Stimulated activated naive CD8-positive, alpha-beta T cell treated with anti-CD3 and anti-CD28 coated beads, Interleukin-15, amount 100 ng/mL, for 72 hours (primary cell): ENCODE results near the gene AQP2.
"Not testable (repeated sequence)": the region's sequence is repeated elsewhere in the genome, so short reads cannot be mapped to it uniquely, and the experiment has no call there.

Experiments used
- ATAC-seq: fragments of 150-1000 bp; cut with Tn5 transposase; 2 replicates; pipeline ENCODE4 v1.10.0; 2021; ENCODE audit warnings: mild to moderate bottlenecking, moderate library complexity
- DNase-seq, 2 donors: peaks; one replicate each; pipeline ENCODE4 v3.0.0; 2021 to 2022
- H3K27ac Mint-ChIP-seq, 2 donors: one replicate each; pipeline ENCODE4 v1.8.0; 2022; ENCODE audit warnings: mild to moderate bottlenecking in 2 of 2, mixed read lengths in 2 of 2, moderate library complexity in 2 of 2
- H3K27me3 Mint-ChIP-seq: one replicate; pipeline ENCODE4 v1.8.0; 2022; ENCODE audit warnings: mixed read lengths
- H3K4me1 Mint-ChIP-seq: one replicate; pipeline ENCODE4 v1.8.0; 2022; ENCODE audit warnings: mild to moderate bottlenecking, mixed read lengths
- H3K4me3 Mint-ChIP-seq, 2 donors: one replicate each; pipeline ENCODE4 v1.8.0; 2022; ENCODE audit warnings: mild to moderate bottlenecking in 2 of 2, mixed read lengths in 2 of 2, moderate library complexity in 1 of 2
- H3K9me3 Mint-ChIP-seq, 2 donors: one replicate each; pipeline ENCODE4 v1.8.0; 2022; ENCODE audit warnings: mixed read lengths in 2 of 2

The AQP2 gene

GRCh38 chr12:49978125-49978524 lies 27.6 kb downstream of the AQP2 start:
- Mint-ChIP-seq H3K27ac (no peak overlapping the region), H3K9me3 (no peaks in the 10 kb centered on the region), H3K27me3 (no peaks in the 10 kb centered on the region), H3K4me1 (no peaks in the 10 kb centered on the region), H3K4me3 (no peak overlapping the region)
- ATAC-seq (no peak), DNase-seq (no peak)

DNA sequence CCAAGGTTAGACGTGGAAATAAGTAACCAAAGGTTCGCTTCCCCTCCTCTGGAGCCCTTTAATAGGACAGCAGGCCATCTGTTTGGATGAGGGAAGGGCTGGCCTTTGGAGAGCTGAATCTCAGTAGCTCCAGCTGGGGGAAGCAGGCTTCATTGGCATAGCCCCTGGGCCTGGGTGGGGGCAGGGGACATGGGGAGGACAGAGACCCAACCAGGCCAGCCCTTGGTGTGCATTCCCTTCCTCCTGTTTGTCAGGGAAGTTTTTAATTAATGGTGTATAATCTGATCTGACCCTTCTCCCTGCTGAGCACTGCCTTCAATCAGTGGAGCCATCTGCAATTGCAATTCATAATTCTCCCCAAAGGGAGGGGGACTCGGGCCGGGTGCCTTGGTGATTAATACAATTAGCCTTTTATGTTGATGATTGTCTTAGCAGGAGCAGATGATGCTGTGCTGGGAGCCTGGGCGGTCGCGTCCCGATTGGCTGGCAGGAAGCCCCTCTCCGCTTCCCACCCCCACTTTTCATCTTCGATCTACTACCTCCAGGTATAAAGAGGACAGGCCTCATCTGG lies 28.6 kb downstream of the AQP2 start:
- no peak for ATAC-seq
- Mint-ChIP-seq H3K27me3 (no peaks in the 10 kb centered on the region), H3K4me1 (no peaks in the 10 kb centered on the region), H3K9me3 (no peaks in the 10 kb centered on the region), H3K27ac (no peak overlapping the region), H3K4me3 (no peak overlapping the region)
- DNase-seq: no peak

GRCh38 chr12:49979791-49980190 lies 29.3 kb downstream of the AQP2 start:
- Mint-ChIP-seq H3K27ac (no peak overlapping the region), H3K27me3 (no peaks in the 10 kb centered on the region), H3K4me3 (no peak overlapping the region), H3K9me3 (no peaks in the 10 kb centered on the region), H3K4me1 (no peaks in the 10 kb centered on the region)
- DNase-seq: no peak
- no peak for ATAC-seq

GRCh38 chr12:49980501-49981349 lies 30.2 kb downstream of the AQP2 start:
- peak overlapping the region in 1 of 2 donors; percentile 38 for H3K27ac Mint-ChIP-seq
- ATAC-seq (no peak), DNase-seq (peak in 1 of 2 donors; percentile 4)
- H3K4me3 Mint-ChIP-seq: no peak overlapping the region
- H3K9me3 Mint-ChIP-seq: no peaks in the 10 kb centered on the region
- H3K4me1 Mint-ChIP-seq: peaks cover 1% of the 10 kb centered on the region
- no peaks in the 10 kb centered on the region for H3K27me3 Mint-ChIP-seq

DNA sequence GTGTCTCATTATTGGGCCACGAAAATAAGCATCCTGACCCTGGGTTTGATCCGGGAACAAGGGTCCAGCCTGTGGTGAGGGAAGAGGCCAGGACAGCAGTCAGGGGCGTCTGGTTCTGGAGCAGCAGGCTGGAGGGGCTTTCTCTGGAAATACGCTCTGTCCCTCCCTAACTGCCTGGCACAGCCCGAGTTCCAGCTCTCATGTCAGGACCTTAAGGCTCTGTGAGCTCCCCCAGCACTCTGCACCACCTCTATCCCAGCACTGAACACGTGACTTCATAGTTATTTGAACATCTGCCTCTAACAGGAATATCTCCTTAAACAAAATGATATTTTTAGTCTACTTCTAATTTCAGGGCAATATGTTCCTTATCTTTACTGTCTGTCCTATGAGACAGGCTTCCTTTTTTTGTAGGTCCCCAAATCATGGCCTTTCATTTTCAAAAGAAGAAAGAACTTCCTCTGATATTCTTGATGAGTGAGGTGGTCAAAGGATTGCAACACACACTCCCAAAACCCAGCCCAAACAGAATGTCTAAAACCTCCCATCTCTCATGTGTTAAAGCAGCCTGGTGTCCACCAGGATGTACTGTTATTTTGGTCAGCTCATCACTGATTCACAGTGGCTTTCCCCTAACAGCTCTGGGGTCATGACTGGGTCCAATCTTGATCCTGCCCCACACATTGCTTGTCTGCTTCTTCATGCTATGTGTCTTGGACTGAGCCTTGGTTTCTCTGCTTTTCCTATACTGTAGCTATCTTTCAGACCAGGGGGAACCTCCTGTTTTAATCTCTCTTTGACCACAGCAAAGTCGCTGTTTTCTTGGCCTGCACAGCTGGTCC lies 31.9 kb downstream of the AQP2 start:
- no peak for ATAC-seq
- H3K27me3 Mint-ChIP-seq: no peaks in the 10 kb centered on the region
- peaks cover 10% of the 10 kb centered on the region for H3K4me1 Mint-ChIP-seq
- H3K27ac Mint-ChIP-seq: no peak overlapping the region
- DNase-seq: no peak
- H3K9me3 Mint-ChIP-seq: no peaks in the 10 kb centered on the region
- no peak overlapping the region for H3K4me3 Mint-ChIP-seq

DNA sequence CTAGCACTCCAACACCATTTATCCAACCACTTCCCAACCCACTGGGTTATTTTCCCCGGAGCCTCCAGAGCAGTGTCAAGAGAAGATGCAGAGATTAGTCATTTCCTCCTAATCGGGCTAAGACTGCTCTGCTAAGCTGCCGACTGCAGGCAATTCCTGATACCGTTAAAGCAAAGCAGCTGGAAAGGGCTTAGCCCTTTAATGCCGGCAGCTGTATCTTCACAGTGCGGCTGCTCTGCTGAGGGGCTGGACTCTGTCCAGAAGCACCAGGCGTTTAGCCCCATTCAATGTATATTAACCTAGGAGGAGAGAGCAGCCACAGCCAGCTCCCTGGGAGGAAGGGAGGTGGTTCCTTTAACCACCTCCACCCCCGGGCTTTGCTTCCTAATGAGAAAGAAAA lies 33.4 kb downstream of the AQP2 start:
- no peaks in the 10 kb centered on the region for H3K27me3 Mint-ChIP-seq
- peaks cover 10% of the 10 kb centered on the region for H3K4me1 Mint-ChIP-seq
- no peak for DNase-seq
- H3K4me3 Mint-ChIP-seq: no peak overlapping the region
- no peaks in the 10 kb centered on the region for H3K9me3 Mint-ChIP-seq
- no peak for ATAC-seq
- H3K27ac Mint-ChIP-seq: no peak overlapping the region

GRCh38 chr12:49984476-49985359 lies 34.2 kb downstream of the AQP2 start:
- H3K9me3 Mint-ChIP-seq: no peaks in the 10 kb centered on the region

GRCh38 chr12:49985981-49986380 lies 35.4 kb downstream of the AQP2 start:
- ATAC-seq (peak; percentile 87), DNase-seq (no peak)
- Mint-ChIP-seq H3K27ac (no peak overlapping the region), H3K27me3 (no peaks in the 10 kb centered on the region), H3K9me3 (no peaks in the 10 kb centered on the region), H3K4me3 (no peak overlapping the region), H3K4me1 (peaks cover 10% of the 10 kb centered on the region)

More at GRCh38 chr12:49984476-49985359, 34.2 kb downstream of the AQP2 start:
- no peaks in the 10 kb centered on the region for H3K27me3 Mint-ChIP-seq
- no peak for ATAC-seq
- H3K4me3 Mint-ChIP-seq: no peak overlapping the region
- H3K27ac Mint-ChIP-seq: no peak overlapping the region
- no peak for DNase-seq
- peaks cover 10% of the 10 kb centered on the region for H3K4me1 Mint-ChIP-seq

GRCh38 chr12:49986476-49986875 lies 35.9 kb downstream of the AQP2 start:
- not testable (repeated sequence) for ATAC-seq, DNase-seq, H3K4me1 Mint-ChIP-seq, H3K27me3 Mint-ChIP-seq, H3K4me3 Mint-ChIP-seq, H3K9me3 Mint-ChIP-seq
- peak overlapping the region in 1 of 2 donors; percentile 23 for H3K27ac Mint-ChIP-seq

DNA sequence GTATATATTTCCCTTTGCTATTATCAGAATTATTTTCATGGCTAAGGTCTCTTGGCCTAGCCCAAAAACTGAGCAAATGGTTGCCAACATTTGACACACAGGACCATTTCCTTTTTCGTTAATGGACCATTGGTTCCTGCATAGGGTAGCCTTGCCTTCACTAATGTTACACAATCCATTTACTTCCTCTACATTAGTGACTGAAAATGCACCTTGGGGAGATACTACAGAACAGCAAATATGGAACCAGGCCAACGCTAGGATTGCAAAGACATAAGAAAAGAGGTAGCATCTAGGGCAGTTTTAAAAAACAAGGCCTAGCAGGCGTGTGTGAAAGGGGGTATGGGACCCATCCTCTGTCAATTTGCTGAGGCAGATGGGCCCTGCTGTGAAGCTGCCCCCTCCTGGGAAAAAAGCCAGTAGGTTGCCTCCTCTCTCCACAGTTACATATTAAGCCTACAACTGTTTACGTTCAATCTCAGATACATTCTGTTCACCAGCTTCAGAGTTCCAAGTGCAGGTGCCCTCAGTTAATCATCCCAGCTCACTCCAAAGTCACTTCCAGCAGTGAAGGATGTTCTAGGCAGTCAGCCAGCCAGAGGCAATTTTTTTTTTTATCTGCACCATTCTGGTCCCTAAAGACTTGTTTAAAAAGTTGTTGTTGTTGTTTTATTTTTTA lies 37.2 kb downstream of the AQP2 start:
- Mint-ChIP-seq H3K27ac (no peak overlapping the region), H3K9me3 (no peaks in the 10 kb centered on the region)
- ATAC-seq: no peak

DNA sequence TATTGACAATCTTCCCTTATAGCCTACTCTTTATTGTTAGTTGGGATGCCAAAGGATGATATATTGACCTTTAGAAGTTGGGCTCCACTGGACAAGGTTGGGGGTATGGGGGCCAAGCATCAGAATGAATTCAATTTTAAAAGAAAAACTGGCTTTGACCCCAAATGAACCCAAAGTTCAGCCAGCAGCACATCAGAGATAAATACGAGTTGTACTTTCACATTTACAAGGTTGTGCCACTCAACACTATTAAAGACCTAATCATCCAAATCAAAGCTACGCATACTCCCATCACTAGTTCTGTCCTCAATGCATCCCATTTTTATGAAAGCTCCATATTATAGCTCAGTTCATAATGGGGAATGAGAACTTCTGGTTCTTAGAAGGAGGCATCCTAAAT lies 38.9 kb downstream of the AQP2 start:
- H3K4me1 Mint-ChIP-seq, DNase-seq, H3K27ac Mint-ChIP-seq, ATAC-seq, H3K4me3 Mint-ChIP-seq, H3K9me3 Mint-ChIP-seq, H3K27me3 Mint-ChIP-seq: not testable (repeated sequence)

More for the DNA sequence above, 37.2 kb downstream of the AQP2 start:
- no peak for DNase-seq
- Mint-ChIP-seq H3K4me3 (no peak overlapping the region), H3K27me3 (no peaks in the 10 kb centered on the region), H3K4me1 (peaks cover 10% of the 10 kb centered on the region)

DNA sequence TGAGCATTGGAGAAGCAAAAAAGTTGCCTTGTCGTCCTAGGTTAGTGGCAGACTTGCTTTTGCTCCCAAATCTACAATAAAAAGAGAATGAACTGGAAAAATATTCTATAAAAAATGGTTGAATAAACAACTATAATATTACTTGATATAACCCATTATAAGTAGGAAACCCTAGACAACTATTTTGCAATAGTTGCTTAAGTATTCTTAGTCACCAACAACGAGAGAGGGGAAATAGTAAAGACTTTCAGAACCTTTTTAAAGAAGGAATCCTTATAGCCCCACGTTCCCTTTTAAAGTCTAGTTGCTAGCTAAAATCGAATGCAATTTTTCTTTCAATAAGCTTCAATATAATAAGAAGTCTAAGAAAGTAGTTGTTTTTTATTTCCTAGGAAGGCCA lies 39.7 kb downstream of the AQP2 start:
- no peaks in the 10 kb centered on the region for H3K27me3 Mint-ChIP-seq
- H3K9me3 Mint-ChIP-seq: no peaks in the 10 kb centered on the region
- H3K4me1 Mint-ChIP-seq: peaks cover 10% of the 10 kb centered on the region
- ATAC-seq (no peak), DNase-seq (no peak)
- no peak overlapping the region for H3K27ac Mint-ChIP-seq
- H3K4me3 Mint-ChIP-seq: no peak overlapping the region

- ATAC-seq (no peak), DNase-seq (no peak)
- Mint-ChIP-seq H3K27ac (no peak overlapping the region), H3K9me3 (no peaks in the 10 kb centered on the region), H3K27me3 (no peaks in the 10 kb centered on the region), H3K4me3 (no peak overlapping the region), H3K4me1 (no peaks in the 10 kb centered on the region)
Observed at GRCh38 chr12:49998453-49998852, 47.9 kb downstream of the AQP2 start.

DNA sequence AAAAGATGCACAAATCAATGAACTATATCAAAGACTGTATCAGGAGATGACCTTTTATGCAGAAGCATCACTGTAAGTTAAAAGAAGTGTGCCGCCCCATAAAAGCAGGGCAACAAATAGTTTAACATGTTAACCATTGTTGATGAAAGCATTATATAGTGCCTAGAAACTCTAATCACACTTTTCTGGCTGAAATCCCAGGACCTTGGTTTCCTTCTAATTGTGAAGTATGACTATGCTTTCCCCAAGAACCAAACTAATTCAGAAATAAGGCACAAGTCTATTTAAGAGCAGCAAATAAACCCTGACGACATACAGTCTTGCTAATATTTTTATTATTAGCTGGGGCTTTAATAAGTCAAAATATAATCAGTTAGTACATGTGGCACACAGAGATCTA lies 53.1 kb downstream of the AQP2 start:
- Mint-ChIP-seq H3K27me3 (no peaks in the 10 kb centered on the region), H3K27ac (no peak overlapping the region), H3K4me1 (no peaks in the 10 kb centered on the region), H3K9me3 (no peaks in the 10 kb centered on the region), H3K4me3 (no peak overlapping the region)
- ATAC-seq (no peak), DNase-seq (no peak)

GRCh38 chr12:50004696-50005095 lies 54.2 kb downstream of the AQP2 start:
- no peaks in the 10 kb centered on the region for H3K4me1 Mint-ChIP-seq
- ATAC-seq: no peak
- H3K27me3 Mint-ChIP-seq: no peaks in the 10 kb centered on the region
- H3K9me3 Mint-ChIP-seq: no peaks in the 10 kb centered on the region
- no peak for DNase-seq
- H3K27ac Mint-ChIP-seq: no peak overlapping the region
- H3K4me3 Mint-ChIP-seq: no peak overlapping the region
